Left renal cortex interstitium (tissue), 4 donors: Measurements from ENCODE around the gene CREBL2. TPM values are rescaled to one million over a fixed set of nuclear protein-coding genes. Genes with fewer than 3 reads are reported as not detected.
"Not testable (repeated sequence)": the region's sequence is repeated elsewhere in the genome, so short reads cannot be mapped to it uniquely, and the experiment has no call there.

Source experiments
- DNase-seq, 4 donors: peaks; one replicate each; pipeline ENCODE4 v3.0.0-alpha.2; 2013; ENCODE audit warnings: low read depth in 4 of 4, low spot score in 2 of 4, missing footprints in 1 of 4
- polyA plus RNA-seq, 4 donors: library from polyadenylated mRNA; unstranded; fragments of 120-200 nt; gene quantifications; one replicate each; pipeline ENCODE4 v1.2.1, GENCODE V29; 2013; ENCODE audit not compliant: insufficient read length in 4 of 4

Gene CREBL2
- polyA plus RNA-seq, 4 donors = 30.8 to 38.8 (median 33.6) TPM

GRCh38 chr12:12628013-12628412, 16.3 kb downstream of the CREBL2 start:
- no peak for DNase-seq

- no peak for DNase-seq
Observed at GRCh38 chr12:12630850-12631249, 19.2 kb downstream of the CREBL2 start.

GRCh38 chr12:12635651-12636050, 24.0 kb downstream of the CREBL2 start:
- no peak for DNase-seq

- no peak for DNase-seq
Observed at GRCh38 chr12:12636641-12637040, 25.0 kb downstream of the CREBL2 start.

GRCh38 chr12:12639995-12640394, 28.3 kb downstream of the CREBL2 start:
- not testable (repeated sequence) for DNase-seq

GRCh38 chr12:12641650-12642049, 30.0 kb downstream of the CREBL2 start:
- no peak for DNase-seq

GRCh38 chr12:12642916-12643315, 31.2 kb downstream of the CREBL2 start:
- no peak for DNase-seq

GRCh38 chr12:12645485-12645884, 33.8 kb downstream of the CREBL2 start:
- DNase-seq = no peak

- not testable (repeated sequence) for DNase-seq
Observed at GRCh38 chr12:12645968-12646367, 34.3 kb downstream of the CREBL2 start.

- DNase-seq = no peak
Observed at GRCh38 chr12:12646483-12647072, 34.9 kb downstream of the CREBL2 start.

- no peak for DNase-seq
Observed at GRCh38 chr12:12648284-12648683, 36.6 kb downstream of the CREBL2 start.

- no peak for DNase-seq
Observed at GRCh38 chr12:12648951-12649650, 37.4 kb downstream of the CREBL2 start.

GRCh38 chr12:12651752-12652151, 40.1 kb downstream of the CREBL2 start:
- no peak for DNase-seq

GRCh38 chr12:12652704-12653103, 41.0 kb downstream of the CREBL2 start:
- DNase-seq = not testable (repeated sequence)

- DNase-seq = no peak
Observed at GRCh38 chr12:12653922-12654321, 42.2 kb downstream of the CREBL2 start.

- DNase-seq = no peak
Observed at GRCh38 chr12:12654691-12655460, 43.2 kb downstream of the CREBL2 start.

GRCh38 chr12:12660201-12660600, 48.5 kb downstream of the CREBL2 start:
- no peak for DNase-seq

GRCh38 chr12:12661086-12661856, 49.6 kb downstream of the CREBL2 start:
- no peak for DNase-seq

- no peak for DNase-seq
Observed at GRCh38 chr12:12663644-12664294, 52.1 kb downstream of the CREBL2 start.

- no peak for DNase-seq
Observed at GRCh38 chr12:12665194-12665593, 53.5 kb downstream of the CREBL2 start.
